GM23248 (cell line): Measurements from ENCODE around the gene KRTAP12-2. TPM values are rescaled to one million over a fixed set of nuclear protein-coding genes. Genes with fewer than 3 reads are reported as not detected.
A peak's percentile ranks its signal among the peaks of the same experiment; 100 is the strongest.

Experiments used
- DNase-seq: peaks from one replicate; pipeline ENCODE4 v3.0.0-alpha.2; 2015
- H2AFZ ChIP-seq: fragments of 200-600 bp; sonication (generic); 2 replicates; pipeline ENCODE4 v1.6.1; 2016; ENCODE audit warnings: antibody characterized with exemption
- H3F3A ChIP-seq: fragments of 200-600 bp; sonication (generic); 2 replicates; pipeline ENCODE4 v1.6.1; 2016; ENCODE audit warnings: mild to moderate bottlenecking, antibody characterized with exemption, mixed run types; ENCODE audit not compliant: insufficient read depth
- H3K27ac ChIP-seq: fragments of 200-600 bp; sonication (generic); 2 replicates; pipeline ENCODE4 v1.5.1; 2016; ENCODE audit warnings: mild to moderate bottlenecking
- H3K27me3 ChIP-seq: fragments of 200-600 bp; sonication (generic); replicated peaks from 2 replicates; pipeline ENCODE4 v1.6.1; 2016; ENCODE audit warnings: mild to moderate bottlenecking; ENCODE audit not compliant: insufficient read depth
- H3K36me3 ChIP-seq: fragments of 200-600 bp; sonication (generic); 2 replicates; pipeline ENCODE4 v1.6.1; 2016; ENCODE audit warnings: low read depth, mild to moderate bottlenecking
- H3K4me1 ChIP-seq: fragments of 200-600 bp; sonication (generic); 2 replicates; pipeline ENCODE4 v1.6.1; 2016; ENCODE audit warnings: mild to moderate bottlenecking; ENCODE audit not compliant: insufficient read depth
- H3K4me2 ChIP-seq: fragments of 200-600 bp; sonication (generic); one replicate; pipeline ENCODE4 v1.6.1; 2016; ENCODE audit warnings: mild to moderate bottlenecking; ENCODE audit not compliant: unreplicated experiment
- H3K4me3 ChIP-seq: fragments of 200-600 bp; sonication (generic); 2 replicates; pipeline ENCODE4 v1.5.1; 2016; ENCODE audit warnings: mild to moderate bottlenecking
- H3K79me2 ChIP-seq: fragments of 200-600 bp; sonication (generic); 2 replicates; pipeline ENCODE4 v1.6.1; 2016; ENCODE audit warnings: mild to moderate bottlenecking; ENCODE audit not compliant: insufficient read depth
- H3K9ac ChIP-seq: fragments of 200-600 bp; sonication (generic); 2 replicates; pipeline ENCODE4 v1.6.1; 2016; ENCODE audit warnings: mild to moderate bottlenecking
- H3K9me2 ChIP-seq: fragments of 200-600 bp; sonication (generic); 2 replicates; pipeline ENCODE4 v1.6.1; 2016; ENCODE audit warnings: mixed run types, mild to moderate bottlenecking, moderate library complexity; ENCODE audit not compliant: insufficient read depth
- H3K9me3 ChIP-seq: fragments of 200-600 bp; sonication (generic); one replicate; pipeline ENCODE4 v1.6.1; 2017; ENCODE audit warnings: low read depth
- H4K20me1 ChIP-seq: fragments of 200-600 bp; sonication (generic); 2 replicates; pipeline ENCODE4 v1.6.0; 2016; ENCODE audit not compliant: insufficient read depth
- EZH2 ChIP-seq: fragments of 200-600 bp; sonication (generic); IDR thresholded peaks from 2 replicates; pipeline ENCODE4 v1.6.1; 2018; ENCODE audit warnings: antibody characterized with exemption, mild to moderate bottlenecking; ENCODE audit not compliant: insufficient read depth, poor library complexity, severe bottlenecking
- EZH2phosphoT487 ChIP-seq: fragments of 200-600 bp; sonication (generic); IDR thresholded peaks from 2 replicates; pipeline ENCODE4 v1.6.1; 2018; ENCODE audit warnings: antibody characterized with exemption, moderate library complexity, mild to moderate bottlenecking, low read depth; ENCODE audit not compliant: insufficient read depth
- WGBS, 2 experiments: methylation state at CpG; one replicate each; pipeline ENCODE4 v1.1.6; 2015 to 2017; ENCODE audit warnings: low lambda C conversion rate in 2 of 2, low coverage in 1 of 2; ENCODE audit errors: missing lambda C conversion rate in 2 of 2; 5-methylcytosine and 5-hydroxymethylcytosine counted together
- in situ Hi-C: fragments of 300-500 bp; cut with MboI; formaldehyde crosslinking; loops from 2 replicates; pipeline ENCODE4 v1.15.0; 2020
- polyA plus RNA-seq: library from polyadenylated mRNA; unstranded; fragments of >200 nt; fragmentation: Nextera tagmentation; extraction: Ambion mirVana; gene quantifications from 2 replicates; pipeline ENCODE4 v1.2.1, GENCODE V29; 2016
- total RNA-seq: library from RNA; depleted of rRNA; stranded (reverse); fragments of >200 nt; shearing (Covaris generic); gene quantifications from 2 replicates; pipeline ENCODE4 v1.2.3, GENCODE V29; 2014

KRTAP12-2 gene
- total and polyA plus RNA-seq, 2 experiments from 2014 or later, result not detected

- 1 to 2% methylated on average over 45 of the region's 45 CpGs for WGBS, 2 experiments
- Histone ChIP-seq H3K4me2 (no peak overlapping the region), H3K9me2 (no peaks in the 10 kb centered on the region)
These were observed 42.9 kb upstream of the KRTAP12-2 start for GRCh38 chr21:44709426-44710293.

DNA sequence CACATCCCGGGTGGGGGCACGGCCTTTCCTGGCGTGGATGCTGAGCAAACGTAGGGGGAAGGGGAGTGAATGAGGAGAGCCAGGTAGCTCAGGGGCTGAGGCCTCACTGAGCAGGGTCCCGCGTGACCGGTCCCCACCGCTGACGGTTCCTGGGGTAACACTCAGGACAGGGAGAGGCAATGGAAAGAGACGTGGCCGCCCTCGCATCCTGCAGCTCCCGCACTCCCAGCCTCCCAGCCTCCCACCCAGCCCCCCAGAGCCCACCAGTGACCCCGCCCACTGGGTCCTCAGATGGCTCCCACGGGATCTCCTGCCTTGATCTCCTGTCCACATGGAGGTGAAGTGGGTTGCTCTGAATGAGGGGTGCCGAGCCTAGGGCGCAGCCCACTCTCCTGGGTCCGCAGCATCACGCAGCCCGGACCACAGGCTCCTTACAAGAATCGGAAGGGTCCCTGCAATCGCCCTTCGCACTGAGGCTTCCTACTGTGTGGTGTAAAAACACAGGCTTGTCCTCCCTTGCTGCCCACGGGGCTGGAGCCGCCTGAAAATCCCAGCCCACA is 42.2 kb upstream of the KRTAP12-2 start:
- Histone ChIP-seq H3K4me3 (no peak overlapping the region), H3K36me3 (no peaks in the 10 kb centered on the region), H3F3A (no peaks in the 10 kb centered on the region), H4K20me1 (no peaks in the 10 kb centered on the region), H3K9ac (no peak overlapping the region), H3K27me3 (peaks cover 76% of the 10 kb centered on the region), H3K9me3 (no peaks in the 10 kb centered on the region), H2AFZ (no peak overlapping the region), H3K9me2 (no peaks in the 10 kb centered on the region), H3K4me1 (no peaks in the 10 kb centered on the region), H3K27ac (no peak overlapping the region), H3K79me2 (no peaks in the 10 kb centered on the region), H3K4me2 (no peak overlapping the region)
- no peak for DNase-seq
- 2 to 3% methylated on average over 20 to 25 of the region's 25 CpGs for WGBS, 2 experiments
- in situ Hi-C loops, result no loop called here
- TF ChIP-seq EZH2 (no peak), EZH2phosphoT487 (no peak)

More at GRCh38 chr21:44709426-44710293, 42.9 kb upstream of the KRTAP12-2 start:
- no peaks in the 10 kb centered on the region for H4K20me1 ChIP-seq
- no peaks in the 10 kb centered on the region for H3K4me1 ChIP-seq
- H3K9me3 ChIP-seq, result no peaks in the 10 kb centered on the region
- H3K27me3 ChIP-seq, result peaks cover 74% of the 10 kb centered on the region
- no peaks in the 10 kb centered on the region for H3K36me3 ChIP-seq
- in situ Hi-C loops, result no loop called here
- no peak overlapping the region for H3K27ac ChIP-seq
- DNase-seq, result peak; percentile 22
- H3K4me3 ChIP-seq, result no peak overlapping the region
- no peak overlapping the region for H3K9ac ChIP-seq
- TF ChIP-seq EZH2phosphoT487 (no peak), EZH2 (peak; percentile 76)
- H2AFZ ChIP-seq, result no peak overlapping the region
- no peaks in the 10 kb centered on the region for H3K79me2 ChIP-seq
- H3F3A ChIP-seq, result no peaks in the 10 kb centered on the region

DNA sequence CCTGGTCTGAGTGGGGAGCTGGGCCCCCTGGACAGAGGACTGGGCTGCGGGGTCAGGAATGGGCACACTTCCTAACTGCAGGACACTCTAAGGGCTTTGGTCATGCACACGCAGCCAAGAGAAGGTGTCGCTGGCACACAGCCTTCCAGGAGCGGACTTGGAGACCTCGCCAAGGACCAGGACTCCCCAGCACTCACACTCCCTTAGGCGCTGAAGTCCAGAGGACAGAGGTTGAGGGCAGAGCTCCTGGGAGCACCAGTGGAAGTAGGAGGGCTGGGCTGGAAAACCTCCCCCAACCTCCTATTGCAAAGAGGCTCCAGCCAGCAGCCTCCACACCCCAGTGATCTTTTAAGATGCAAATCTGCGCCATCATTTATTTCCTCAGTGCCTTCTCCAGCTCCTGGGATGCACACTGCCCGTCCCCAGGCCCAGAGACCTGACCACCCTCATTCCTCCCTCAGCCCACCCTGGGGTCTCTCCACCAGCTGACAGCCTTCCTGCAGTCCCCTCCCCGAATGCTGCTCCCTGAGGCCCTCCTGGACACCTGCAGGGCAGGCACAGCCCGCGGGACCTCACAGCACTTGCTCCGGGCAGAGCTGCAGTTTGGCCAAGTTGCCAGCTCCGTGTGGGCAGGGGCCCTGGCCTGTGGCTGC is 41.6 kb upstream of the KRTAP12-2 start:
- Histone ChIP-seq H3K36me3 (no peaks in the 10 kb centered on the region), H3K4me1 (no peaks in the 10 kb centered on the region), H3K27ac (no peak overlapping the region), H3K27me3 (peaks cover 75% of the 10 kb centered on the region), H4K20me1 (no peaks in the 10 kb centered on the region), H3K79me2 (no peaks in the 10 kb centered on the region), H3F3A (no peaks in the 10 kb centered on the region), H3K9ac (no peak overlapping the region), H2AFZ (no peak overlapping the region), H3K4me2 (no peak overlapping the region), H3K9me2 (no peaks in the 10 kb centered on the region), H3K9me3 (no peaks in the 10 kb centered on the region), H3K4me3 (no peak overlapping the region)
- in situ Hi-C loops, result no loop called here
- TF ChIP-seq EZH2phosphoT487 (no peak), EZH2 (no peak)
- WGBS, 2 experiments, result 0% methylated on average over 12 to 13 of the region's 13 CpGs
- no peak for DNase-seq

DNA sequence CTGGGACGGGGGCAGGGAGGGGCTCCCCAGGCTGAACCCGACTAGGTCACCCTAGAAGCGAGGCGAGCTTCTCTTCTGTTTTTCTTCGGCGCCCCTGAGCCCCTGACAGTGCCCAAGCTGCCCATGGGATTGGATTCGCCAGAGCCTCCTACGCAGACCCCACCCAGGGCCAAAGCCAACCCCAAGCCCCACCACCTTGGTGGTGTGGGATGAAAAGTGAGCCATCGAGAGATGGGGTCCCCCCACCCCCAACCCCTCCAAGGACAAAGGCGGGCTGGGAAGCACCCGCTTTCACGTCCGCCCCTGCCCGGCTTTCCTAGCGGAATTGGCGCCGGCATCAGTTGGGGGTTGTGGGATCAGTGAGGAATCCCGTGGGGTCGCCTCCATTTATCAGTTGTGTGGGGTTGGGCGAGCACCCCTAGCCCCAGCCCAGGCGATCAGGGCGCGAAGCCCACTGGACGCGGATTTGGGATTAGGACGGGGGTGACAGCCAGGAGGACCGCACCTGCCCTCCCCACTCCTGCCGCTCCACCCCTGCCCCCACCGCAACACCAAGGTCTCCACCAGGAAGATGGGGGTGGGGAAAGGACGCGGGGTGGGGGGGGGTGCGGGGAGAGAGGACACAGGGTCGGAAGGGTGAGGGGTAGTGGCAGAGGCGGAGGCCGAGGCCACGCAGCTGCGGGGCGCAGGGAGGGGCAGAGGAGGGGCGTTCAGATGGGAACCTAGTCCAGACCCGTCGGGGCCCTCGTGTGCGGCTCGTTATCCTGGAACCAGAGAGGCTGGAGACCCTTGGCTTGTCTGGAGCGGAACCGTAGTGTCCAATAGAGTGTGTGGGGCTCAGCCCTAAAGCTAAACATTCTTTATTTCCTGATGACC is 40.2 kb upstream of the KRTAP12-2 start:
- Histone ChIP-seq H3K4me2 (no peak overlapping the region), H3K36me3 (no peaks in the 10 kb centered on the region), H3K4me1 (no peaks in the 10 kb centered on the region), H3F3A (no peaks in the 10 kb centered on the region), H3K4me3 (no peak overlapping the region), H3K9me3 (no peaks in the 10 kb centered on the region), H4K20me1 (no peaks in the 10 kb centered on the region), H3K27ac (no peak overlapping the region), H2AFZ (no peak overlapping the region), H3K9me2 (no peaks in the 10 kb centered on the region), H3K27me3 (peaks cover 73% of the 10 kb centered on the region), H3K79me2 (no peaks in the 10 kb centered on the region), H3K9ac (no peak overlapping the region)
- DNase-seq, result no peak
- in situ Hi-C loops, result no loop called here
- WGBS, 2 experiments, result 2% methylated on average over 33 to 45 of the region's 46 CpGs
- TF ChIP-seq EZH2, result no peak
- TF ChIP-seq EZH2phosphoT487, result no peak
